ENCODE results near the gene PPM1D.
"Not testable (repeated sequence)": the region's sequence is repeated elsewhere in the genome, so short reads cannot be mapped to it uniquely, and the experiment has no call there.

PPM1D gene

DNA sequence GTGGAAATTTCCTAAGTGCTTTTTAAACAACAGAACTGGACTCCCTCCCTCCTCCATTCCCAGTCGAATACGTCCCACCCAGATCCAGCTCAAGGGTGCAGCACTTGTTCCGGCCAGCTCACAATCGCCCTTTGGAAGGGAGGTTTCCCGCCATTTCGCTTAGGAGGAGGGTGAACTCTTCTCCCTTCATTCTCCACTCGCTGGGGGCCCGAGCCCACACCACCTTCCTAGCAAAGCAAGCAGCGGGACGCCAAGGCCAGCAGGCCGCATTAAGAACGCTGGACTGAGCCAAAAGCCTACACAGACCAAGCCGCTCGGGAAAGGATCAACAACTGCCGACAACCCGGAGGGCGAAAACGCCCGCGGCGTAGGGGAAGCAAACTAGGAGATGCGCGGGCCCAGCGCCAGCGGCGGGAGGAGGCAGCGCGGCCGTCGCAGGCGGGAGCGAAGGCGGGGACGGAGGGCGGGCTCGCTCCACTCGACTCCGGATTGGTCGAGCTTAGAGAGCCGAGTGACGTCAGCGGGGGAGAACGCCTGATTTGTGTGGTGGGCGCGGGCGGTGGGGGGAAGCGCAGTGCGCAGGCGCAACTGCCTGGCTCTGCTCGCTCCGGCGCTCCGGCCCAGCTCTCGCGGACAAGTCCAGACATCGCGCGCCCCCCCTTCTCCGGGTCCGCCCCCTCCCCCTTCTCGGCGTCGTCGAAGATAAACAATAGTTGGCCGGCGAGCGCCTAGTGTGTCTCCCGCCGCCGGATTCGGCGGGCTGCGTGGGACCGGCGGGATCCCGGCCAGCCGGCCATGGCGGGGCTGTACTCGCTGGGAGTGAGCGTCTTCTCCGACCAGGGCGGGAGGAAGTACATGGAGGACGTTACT, at the start of gene PPM1D:
PPM1D (plus strand) TSS at position 574 of the 870 bp plus-strand sequence; CDS start at position 796, 222 bp downstream.
- peak; percentile 99 for DNase-seq

GRCh38 chr17:60552255-60552654, 47.7 kb upstream of the PPM1D start:
- DNase-seq, result not testable (repeated sequence)

- DNase-seq, result no peak
Observed at GRCh38 chr17:60554377-60554788, 45.6 kb upstream of the PPM1D start.

DNA sequence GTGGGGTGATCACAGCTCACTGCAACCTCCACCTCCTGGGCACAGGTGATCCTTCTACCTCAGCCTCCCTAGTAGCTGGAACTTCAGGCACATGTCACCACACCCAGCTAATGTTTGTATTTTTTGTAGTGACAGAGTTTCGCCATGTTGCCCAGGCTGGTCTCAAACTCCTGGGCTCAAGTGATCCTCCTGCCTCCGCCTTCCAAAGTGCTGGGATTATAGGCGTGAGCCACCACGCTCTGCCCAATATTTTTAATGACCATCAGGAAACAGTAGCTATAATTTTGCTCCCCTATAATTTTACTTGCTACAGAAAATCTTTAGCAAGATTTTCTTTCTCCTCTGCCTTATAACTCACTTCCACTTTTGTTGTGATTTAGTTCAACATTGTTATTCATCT, 44.2 kb upstream of the PPM1D start:
- no peak for DNase-seq

DNA sequence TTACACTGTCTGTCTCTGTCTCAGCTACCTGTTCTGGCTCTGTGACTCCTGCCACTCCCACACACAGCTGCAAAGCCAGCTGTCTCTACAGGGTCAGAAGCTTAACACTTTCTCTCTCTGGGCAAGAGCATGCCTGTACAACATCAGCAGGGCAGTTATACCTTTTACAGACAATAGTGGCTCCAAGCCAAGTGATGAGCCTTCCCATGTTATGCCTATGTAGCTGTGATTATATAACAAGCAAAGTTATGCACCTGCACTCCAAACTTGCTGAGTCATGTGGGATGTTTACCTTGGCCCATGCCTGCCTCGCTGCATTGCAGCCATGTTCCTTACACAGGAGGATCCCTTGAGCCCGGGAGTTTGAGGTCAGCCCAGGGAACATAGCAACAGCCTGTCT, 42.2 kb upstream of the PPM1D start:
- no peak for DNase-seq

- no peak for DNase-seq
Observed at GRCh38 chr17:60559659-60559994, 40.4 kb upstream of the PPM1D start.

GRCh38 chr17:60559995-60560859, 39.8 kb upstream of the PPM1D start:
- no peak for DNase-seq

- DNase-seq, result no peak
Observed at GRCh38 chr17:60560860-60561257, 39.1 kb upstream of the PPM1D start.

GRCh38 chr17:60562421-60562820, 37.6 kb upstream of the PPM1D start:
- no peak for DNase-seq

GRCh38 chr17:60563743-60564142, 36.2 kb upstream of the PPM1D start:
- DNase-seq, result no peak

DNA sequence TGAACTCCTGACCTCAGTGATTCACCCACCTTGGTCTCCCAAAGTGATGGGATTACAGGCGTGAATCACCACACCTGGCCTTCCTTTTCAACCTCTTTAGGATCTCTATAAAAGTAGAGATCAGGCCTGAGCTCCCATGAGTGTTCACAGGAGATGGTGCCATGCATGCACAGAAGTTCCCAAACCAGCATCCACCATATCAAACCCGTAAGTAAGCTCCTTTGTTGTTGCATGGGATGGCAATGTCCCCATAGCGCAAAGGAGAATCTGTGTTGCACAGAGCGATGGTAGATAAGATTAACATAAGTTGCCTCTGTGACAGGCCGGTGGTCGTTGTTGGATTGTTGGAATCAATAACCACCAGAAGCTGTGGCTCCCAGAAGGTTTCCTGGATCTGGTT, 34.8 kb upstream of the PPM1D start:
- DNase-seq, result no peak

DNA sequence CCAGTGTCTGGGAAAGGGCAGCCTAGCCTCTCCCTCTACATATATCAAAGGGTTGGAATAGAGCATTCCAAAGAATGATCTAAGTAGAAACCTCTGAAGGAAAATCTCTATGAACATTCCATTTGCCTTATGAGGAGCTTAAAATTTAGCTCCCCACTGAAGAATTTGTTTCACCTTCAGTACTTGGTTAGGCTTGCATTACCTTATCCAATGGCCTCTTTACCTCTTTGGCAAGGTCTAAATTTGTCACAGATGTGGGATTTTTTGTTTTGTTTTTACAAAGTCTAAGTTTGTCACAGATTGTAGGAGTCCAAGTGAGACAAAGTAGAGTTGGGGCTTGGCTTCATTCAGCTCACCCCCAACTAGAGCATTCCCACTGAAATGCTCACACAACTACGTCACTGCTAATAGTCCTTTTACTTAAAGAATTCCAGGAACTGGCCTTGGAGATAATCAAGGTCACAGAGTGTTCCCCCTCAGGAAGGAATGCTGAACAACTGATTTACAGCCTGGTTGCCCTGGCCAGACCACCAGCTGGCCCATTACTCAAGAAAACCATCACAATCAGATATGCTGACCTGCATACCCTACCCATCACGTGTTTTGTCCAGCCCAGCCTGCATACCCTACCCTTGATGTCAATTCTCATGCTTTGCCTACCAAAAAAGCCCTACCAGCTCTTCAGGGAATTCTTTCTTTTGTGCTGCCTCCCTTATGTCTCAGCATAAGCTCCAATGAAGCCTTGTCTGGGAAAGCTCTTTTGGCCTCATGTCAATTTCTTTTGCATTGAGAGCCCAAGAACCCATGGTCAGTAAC, 26.5 kb upstream of the PPM1D start:
- DNase-seq, result no peak

- peak; percentile 19 for DNase-seq
Observed at GRCh38 chr17:60577147-60577915, 22.7 kb upstream of the PPM1D start.

GRCh38 chr17:60579090-60579489, 20.9 kb upstream of the PPM1D start:
- DNase-seq, result no peak

DNA sequence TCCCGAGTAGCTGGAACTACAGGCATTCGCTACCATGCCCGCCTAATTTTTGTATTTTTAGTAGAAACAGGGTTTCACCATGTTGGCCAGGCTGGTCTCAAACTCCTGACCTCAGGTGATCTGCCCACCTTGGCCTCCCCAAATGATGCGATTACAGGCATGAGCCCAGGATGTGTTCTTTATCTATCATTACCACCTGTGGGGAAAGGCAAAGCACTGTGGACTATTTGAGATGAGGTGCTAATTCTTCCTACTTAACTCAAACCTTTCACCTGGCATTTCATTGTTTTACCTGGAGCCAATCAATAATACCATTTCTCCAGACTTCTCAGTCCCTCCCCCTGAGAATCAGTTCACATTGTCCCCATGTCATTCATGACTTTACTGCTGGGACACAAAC, 20.4 kb upstream of the PPM1D start:
- no peak for DNase-seq

- no peak for DNase-seq
Observed at GRCh38 chr17:60583008-60583407, 17.0 kb upstream of the PPM1D start.

DNA sequence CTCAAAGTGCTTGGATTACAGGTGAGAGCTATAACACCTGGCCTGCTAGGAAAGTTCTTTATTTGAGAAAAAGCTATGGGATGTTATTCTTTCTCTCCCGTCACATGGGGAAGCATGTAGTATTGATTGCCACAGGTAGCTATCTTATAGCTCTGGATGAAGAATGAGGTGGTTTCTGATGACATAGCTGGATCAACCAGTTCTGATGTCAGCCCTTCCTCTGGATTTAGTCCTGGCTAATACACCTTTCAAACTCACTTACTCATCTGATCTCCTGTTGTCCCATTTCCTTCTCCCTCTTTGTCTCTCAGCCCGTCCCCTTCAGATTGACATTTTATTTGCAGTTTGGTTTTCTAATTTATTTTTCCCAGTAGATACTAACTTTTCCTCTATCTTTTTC, 14.1 kb upstream of the PPM1D start:
- DNase-seq, result no peak

DNA sequence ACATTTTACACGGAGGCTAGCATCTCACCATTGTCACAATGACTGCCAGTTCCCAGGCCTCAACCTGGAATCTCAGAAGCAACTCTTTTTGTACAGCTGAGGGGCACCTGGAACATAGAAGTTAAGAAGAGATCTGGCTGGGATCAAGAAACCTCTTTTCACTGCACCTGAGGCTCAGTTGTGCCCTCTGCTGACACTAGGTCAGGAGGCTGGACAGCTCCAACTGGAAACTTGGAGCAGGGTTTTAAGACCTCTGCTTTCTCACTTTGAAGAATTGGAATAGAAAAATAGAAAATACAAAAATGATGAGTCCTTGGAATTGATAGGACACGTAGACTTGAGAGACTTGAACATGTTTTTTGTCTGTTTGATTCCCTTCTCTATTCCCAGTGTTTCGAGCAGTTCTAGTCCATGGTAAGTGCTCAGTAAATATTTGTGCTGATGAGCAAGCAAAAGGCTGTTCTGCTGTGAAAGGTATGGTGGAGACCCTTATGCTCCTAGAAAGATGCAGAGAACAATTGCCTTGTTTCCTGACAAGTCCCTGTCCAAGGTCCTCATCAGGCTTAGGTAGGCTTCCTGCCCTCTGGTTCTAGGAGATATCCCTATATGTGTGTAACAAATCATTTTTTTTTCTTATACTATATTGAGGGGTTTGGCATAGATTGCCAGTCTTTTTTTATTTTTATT, 13.6 kb upstream of the PPM1D start:
- DNase-seq, result no peak

DNA sequence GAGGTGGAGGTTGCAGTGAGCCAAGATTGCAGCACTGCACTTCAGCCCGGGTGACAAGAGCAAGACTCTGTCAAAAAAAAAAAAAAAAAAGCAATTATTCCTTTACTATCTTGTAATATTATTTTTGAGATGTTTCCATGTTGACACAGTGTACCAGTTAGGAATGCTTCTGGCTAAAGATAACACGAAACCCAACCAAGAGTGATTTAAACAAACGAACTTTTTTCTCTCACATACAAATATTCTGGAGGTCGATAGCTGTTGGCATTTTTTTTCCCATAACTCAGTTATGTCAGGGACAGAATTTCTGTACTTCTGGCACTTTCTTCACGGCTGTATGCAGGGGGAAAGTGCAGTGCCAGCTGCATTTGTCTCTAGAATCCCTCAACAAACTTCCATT, 9.9 kb upstream of the PPM1D start:
- no peak for DNase-seq

DNA sequence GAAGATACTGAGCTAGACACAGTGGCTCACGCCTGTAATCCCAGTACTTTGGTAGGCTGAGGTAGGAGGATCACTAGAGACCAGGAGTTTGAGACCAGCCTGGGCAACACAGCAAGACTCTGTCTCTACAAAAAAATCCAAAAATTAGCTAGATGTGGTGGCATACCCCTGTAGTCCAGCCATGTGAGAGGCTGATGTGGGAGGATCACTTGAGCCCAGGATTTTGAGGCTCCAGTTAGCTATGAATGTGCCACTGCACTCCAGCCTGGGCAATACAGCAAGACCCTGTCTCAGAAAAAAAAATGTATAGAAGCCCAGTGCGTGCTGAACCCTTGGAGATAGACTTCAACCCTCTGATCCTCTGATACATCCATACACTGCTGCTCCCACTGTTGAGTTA, 7.2 kb upstream of the PPM1D start:
- no peak for DNase-seq

DNA sequence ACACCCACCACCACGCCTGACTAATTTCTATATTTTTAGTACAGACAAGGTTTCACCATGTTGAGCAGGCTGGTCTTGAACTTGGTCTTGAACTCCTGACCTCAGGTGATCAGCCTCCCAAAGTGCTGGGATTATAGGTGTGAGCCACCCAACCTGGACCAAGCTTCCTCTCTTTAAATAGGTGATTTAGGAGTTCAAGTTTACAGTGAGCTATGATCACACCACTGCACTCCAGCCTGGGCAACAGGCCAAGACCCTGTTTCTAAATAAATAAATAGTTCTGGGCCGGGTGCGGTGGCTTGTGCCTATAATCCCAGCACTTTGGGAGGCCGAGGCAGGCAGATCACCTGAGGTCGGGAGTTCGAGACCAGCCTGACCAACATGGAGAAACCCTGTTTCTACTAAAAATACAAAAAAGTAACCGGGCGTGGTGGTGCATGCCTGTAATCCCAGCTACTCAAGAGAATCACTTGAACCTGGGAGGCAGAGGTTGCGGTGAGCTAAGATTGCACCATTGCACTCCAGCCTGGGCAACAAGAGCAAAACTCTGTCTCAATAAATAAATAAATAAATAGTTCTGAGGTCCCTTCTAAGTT, 6.5 kb upstream of the PPM1D start:
- peak; percentile 16 for DNase-seq

Measured in NCI-H1694 treated with DMSO at 0.1 percent for 48 hours (cell line).